Progenitor cell of endocrine pancreas (in vitro differentiated cells): ENCODE results near the gene ZKSCAN5. TPM values are rescaled to one million over a fixed set of nuclear protein-coding genes. Genes with fewer than 3 reads are reported as not detected.
"Not testable (repeated sequence)": the region's sequence is repeated elsewhere in the genome, so short reads cannot be mapped to it uniquely, and the experiment has no call there.

Experiments used
- DNase-seq: peaks from one replicate; pipeline ENCODE4 v3.0.0; 2021; ENCODE audit warnings: low spot score; ENCODE audit not compliant: unreplicated experiment
- H3K27ac Mint-ChIP-seq: 2 replicates; pipeline ENCODE4 v1.8.0; 2021; ENCODE audit warnings: mild to moderate bottlenecking, moderate library complexity, mixed read lengths
- H3K27me3 Mint-ChIP-seq: 2 replicates; pipeline ENCODE4 v1.8.0; 2021; ENCODE audit warnings: mixed read lengths
- H3K36me3 Mint-ChIP-seq: 2 replicates; pipeline ENCODE4 v1.8.0; 2022; ENCODE audit warnings: mixed read lengths; ENCODE audit not compliant: insufficient read depth
- H3K4me1 Mint-ChIP-seq: 2 replicates; pipeline ENCODE4 v1.8.0; 2021; ENCODE audit warnings: low read depth, mixed read lengths
- H3K4me3 Mint-ChIP-seq: 2 replicates; pipeline ENCODE4 v1.8.0; 2021; ENCODE audit warnings: low read depth, mild to moderate bottlenecking, moderate library complexity, mixed read lengths
- H3K9me3 Mint-ChIP-seq: 2 replicates; pipeline ENCODE4 v1.8.0; 2021; ENCODE audit warnings: low read depth, mixed read lengths
- CTCF ChIP-seq: fragments of 200-600 bp; sonication (generic); IDR thresholded peaks from one replicate; pipeline ENCODE4 v1.5.0; 2021; ENCODE audit warnings: antibody characterized with exemption, mild to moderate bottlenecking; ENCODE audit not compliant: unreplicated experiment
- total RNA-seq: library from RNA; stranded (reverse); gene quantifications from 2 replicates; pipeline ENCODE4 v1.2.1, GENCODE V29; 2021

Gene ZKSCAN5
- total RNA-seq, 1 donor from 2014 or later, result 15.2 TPM

GRCh38 chr7:99543916-99544315 lies 39.5 kb downstream of the ZKSCAN5 start:
- DNase-seq, result no peak
- H3K27me3 Mint-ChIP-seq, result no peaks in the 10 kb centered on the region
- H3K4me3 Mint-ChIP-seq, result no peak overlapping the region
- no peaks in the 10 kb centered on the region for H3K4me1 Mint-ChIP-seq
- H3K36me3 Mint-ChIP-seq, result peaks cover 56% of the 10 kb centered on the region
- no peak for TF ChIP-seq CTCF
- peaks cover 29% of the 10 kb centered on the region for H3K9me3 Mint-ChIP-seq
- H3K27ac Mint-ChIP-seq, result no peak overlapping the region

GRCh38 chr7:99545308-99545707 lies 40.8 kb downstream of the ZKSCAN5 start:
- Mint-ChIP-seq H3K36me3 (peaks cover 67% of the 10 kb centered on the region), H3K9me3 (peaks cover 32% of the 10 kb centered on the region)
- DNase-seq, H3K27ac Mint-ChIP-seq, H3K4me1 Mint-ChIP-seq, H3K27me3 Mint-ChIP-seq, H3K4me3 Mint-ChIP-seq: not testable (repeated sequence)

- not testable (repeated sequence) for H3K27ac Mint-ChIP-seq, H3K27me3 Mint-ChIP-seq, H3K4me3 Mint-ChIP-seq, H3K4me1 Mint-ChIP-seq, DNase-seq
- Mint-ChIP-seq H3K9me3 (peaks cover 17% of the 10 kb centered on the region), H3K36me3 (peaks cover 43% of the 10 kb centered on the region)
Measured at GRCh38 chr7:99549545-99549944, 45.1 kb downstream of the ZKSCAN5 start.

- Mint-ChIP-seq H3K9me3 (peaks cover 17% of the 10 kb centered on the region), H3K4me3 (peak overlapping the region; percentile 92), H3K27ac (peak overlapping the region; percentile 75), H3K36me3 (peaks cover 45% of the 10 kb centered on the region), H3K27me3 (no peaks in the 10 kb centered on the region), H3K4me1 (peaks cover 9% of the 10 kb centered on the region)
- TF ChIP-seq CTCF, result no peak
- no peak for DNase-seq
Measured at GRCh38 chr7:99551334-99551733, 46.9 kb downstream of the ZKSCAN5 start.

DNA sequence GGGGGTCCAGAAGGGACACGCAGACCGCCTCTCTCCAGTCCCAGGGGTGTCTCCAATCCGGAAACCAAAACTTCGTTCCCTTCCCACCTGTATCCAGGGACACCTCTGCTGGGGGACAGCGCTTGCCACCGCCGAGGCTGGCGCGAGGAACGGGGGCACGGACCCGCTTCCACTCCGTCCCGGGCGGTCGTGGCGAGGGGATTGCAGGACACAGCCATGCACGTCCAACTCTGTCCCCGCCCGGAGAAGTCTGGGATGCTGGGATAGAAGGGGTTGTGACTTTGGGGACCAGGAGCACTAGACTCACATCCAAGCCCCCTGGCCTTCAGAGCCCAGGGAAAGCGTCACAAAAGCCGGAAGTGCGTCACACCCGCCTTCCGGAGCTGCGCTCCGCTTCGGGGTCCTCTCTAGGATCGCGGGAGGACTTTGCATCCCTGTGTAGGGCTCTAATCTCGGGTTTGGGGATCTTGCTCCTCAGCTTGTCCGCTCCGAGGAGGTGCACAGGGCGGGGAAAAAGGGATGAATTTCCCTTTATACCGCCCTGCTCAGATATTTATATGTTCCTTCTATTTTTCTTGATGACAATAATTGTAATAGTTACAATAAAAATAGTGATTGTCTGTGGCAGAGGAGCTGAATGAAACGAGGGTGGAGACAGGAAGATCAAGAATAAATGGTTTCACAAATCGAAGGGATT lies 47.5 kb downstream of the ZKSCAN5 start, which contains the start of gene FAM200A:
TSS of gene FAM200A (minus strand) at position 348 of the 697 bp plus-strand sequence. CDS start 3,707 bp downstream, outside the sequence.
- Mint-ChIP-seq H3K4me1 (peaks cover 9% of the 10 kb centered on the region), H3K9me3 (peaks cover 12% of the 10 kb centered on the region), H3K27me3 (no peaks in the 10 kb centered on the region), H3K27ac (peak within 1 kb of the TSS; percentile 75), H3K4me3 (peak within 1 kb of the TSS; percentile 92), H3K36me3 (peaks cover 40% of the 10 kb centered on the region)
- TF ChIP-seq CTCF, result no peak
- peak; percentile 60 for DNase-seq

DNA sequence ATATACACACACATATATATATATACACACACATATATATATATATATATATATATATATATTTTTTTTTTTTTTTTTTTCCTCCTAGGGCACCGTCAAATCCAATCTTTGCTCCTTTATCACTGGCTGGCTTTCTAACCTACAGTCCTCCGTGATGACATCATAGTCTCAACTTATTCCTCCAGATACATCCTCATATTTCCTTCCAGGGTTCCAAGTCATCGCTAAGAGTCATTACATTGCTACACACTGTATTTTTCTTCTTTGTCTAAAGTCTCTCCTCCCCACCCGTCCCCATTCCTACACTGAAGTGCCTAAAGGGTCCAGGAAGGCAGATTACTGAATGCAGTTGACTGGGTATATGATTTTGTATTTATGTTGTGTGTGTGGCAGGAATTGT lies 48.6 kb downstream of the ZKSCAN5 start:
- DNase-seq, result no peak
- H3K4me1 Mint-ChIP-seq, result peaks cover 19% of the 10 kb centered on the region
- peaks cover 29% of the 10 kb centered on the region for H3K36me3 Mint-ChIP-seq
- H3K4me3 Mint-ChIP-seq, result peak overlapping the region; percentile 15
- H3K9me3 Mint-ChIP-seq, result peaks cover 7% of the 10 kb centered on the region
- H3K27ac Mint-ChIP-seq, result no peak overlapping the region
- TF ChIP-seq CTCF, result no peak
- no peaks in the 10 kb centered on the region for H3K27me3 Mint-ChIP-seq
